GM12874 (cell line): Measurements from ENCODE around the gene ACRBP.

ENCODE experiments used
- TF ChIP-seq, protein P1 (sequence below): IDR thresholded peaks from 2 replicates; pipeline ENCODE4 v1.5.1; 2011; ENCODE audit warnings: low read depth, mild to moderate bottlenecking, control low read depth, low read length, moderate library complexity; ENCODE audit not compliant: insufficient read depth

ACRBP gene

DNA sequence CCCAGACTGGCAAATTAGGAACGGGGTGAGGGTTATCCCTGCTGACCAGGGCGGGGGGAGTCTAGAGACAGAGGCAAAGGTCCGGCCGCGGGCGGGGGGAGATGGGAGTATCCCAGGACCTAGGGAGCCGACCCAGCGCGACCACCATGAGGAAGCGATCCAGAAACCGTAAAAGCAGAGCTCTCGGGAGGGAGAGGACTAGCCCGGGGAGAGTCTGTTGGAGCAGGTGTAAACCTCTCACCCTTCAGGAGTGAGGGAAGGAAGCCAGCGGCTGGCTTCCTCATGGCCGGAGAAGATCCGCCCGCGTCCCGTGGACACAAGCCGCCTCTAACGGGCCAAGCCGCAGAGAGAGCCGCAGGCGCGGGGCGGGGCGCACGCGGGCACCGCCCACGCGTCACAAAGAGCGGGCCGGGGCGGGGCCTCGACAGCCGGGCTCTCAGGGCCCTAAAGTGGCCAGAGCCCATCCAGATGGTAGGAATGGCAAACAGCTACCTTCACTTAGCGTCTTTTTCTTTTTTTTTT is at the start of gene ACRBP:
ACRBP (minus strand) TSS at position 350 of the 522 bp plus-strand sequence; CDS start at position 284, 66 bp downstream.
- TF ChIP-seq, protein P1, sequence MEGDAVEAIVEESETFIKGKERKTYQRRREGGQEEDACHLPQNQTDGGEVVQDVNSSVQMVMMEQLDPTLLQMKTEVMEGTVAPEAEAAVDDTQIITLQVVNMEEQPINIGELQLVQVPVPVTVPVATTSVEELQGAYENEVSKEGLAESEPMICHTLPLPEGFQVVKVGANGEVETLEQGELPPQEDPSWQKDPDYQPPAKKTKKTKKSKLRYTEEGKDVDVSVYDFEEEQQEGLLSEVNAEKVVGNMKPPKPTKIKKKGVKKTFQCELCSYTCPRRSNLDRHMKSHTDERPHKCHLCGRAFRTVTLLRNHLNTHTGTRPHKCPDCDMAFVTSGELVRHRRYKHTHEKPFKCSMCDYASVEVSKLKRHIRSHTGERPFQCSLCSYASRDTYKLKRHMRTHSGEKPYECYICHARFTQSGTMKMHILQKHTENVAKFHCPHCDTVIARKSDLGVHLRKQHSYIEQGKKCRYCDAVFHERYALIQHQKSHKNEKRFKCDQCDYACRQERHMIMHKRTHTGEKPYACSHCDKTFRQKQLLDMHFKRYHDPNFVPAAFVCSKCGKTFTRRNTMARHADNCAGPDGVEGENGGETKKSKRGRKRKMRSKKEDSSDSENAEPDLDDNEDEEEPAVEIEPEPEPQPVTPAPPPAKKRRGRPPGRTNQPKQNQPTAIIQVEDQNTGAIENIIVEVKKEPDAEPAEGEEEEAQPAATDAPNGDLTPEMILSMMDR: no peak

DNA sequence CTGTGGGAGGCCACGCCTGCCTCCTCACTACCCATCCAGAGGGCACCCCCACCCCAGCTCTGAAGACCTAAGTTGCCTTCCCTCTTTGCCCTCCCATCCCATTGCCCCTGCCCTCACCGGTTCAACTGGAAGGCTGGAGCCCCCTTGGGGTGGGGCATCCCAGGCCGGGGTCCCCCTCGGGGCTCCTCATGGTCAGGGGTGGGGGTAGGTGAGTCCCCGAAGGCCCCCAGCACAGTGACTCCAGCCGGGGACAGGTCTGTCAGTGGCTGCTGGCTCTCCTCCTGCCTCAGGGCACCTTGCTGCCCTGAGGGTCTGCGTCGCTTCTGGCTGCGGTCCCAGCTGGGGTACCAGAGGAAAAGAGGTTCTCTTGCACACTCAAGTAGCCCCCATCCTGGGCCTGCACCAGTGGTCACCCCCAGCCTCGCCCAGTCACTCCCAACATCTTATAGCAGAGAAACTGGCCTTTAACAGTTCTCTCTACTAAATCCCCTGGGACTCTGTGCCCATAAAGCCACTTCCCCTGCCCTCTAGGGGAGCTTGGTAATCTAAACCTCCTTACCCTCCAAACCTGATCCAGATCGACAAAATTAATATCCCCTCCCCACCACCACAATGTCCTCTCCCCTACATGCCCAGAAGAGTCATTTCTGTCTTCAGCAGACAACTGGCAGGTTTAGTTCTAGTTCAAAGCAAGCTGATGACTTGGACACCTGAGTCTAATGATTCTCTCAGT is 48.2 kb upstream of the ACRBP start:
- TF ChIP-seq, protein P1: no peak

DNA sequence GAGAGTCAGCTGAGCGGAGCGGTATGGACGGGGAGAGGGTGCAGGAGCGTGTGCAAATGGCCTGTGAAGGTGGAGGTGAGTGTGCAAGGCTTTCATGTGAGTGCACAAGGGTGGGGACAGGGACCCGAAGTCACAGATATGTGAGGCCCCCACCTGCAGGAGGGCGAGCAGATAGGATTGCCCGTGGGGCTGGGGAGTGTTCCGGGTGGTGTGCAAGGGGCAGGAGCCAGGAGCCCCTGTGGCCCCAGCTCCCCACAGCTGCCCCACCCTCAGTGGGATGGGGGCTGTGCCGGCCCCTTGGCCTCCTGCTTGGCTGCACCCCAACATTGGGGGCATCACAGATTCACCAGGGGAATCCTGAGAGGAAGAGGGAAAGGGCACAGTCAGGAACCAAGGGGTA is 47.5 kb upstream of the ACRBP start:
- TF ChIP-seq, protein P1: no peak

DNA sequence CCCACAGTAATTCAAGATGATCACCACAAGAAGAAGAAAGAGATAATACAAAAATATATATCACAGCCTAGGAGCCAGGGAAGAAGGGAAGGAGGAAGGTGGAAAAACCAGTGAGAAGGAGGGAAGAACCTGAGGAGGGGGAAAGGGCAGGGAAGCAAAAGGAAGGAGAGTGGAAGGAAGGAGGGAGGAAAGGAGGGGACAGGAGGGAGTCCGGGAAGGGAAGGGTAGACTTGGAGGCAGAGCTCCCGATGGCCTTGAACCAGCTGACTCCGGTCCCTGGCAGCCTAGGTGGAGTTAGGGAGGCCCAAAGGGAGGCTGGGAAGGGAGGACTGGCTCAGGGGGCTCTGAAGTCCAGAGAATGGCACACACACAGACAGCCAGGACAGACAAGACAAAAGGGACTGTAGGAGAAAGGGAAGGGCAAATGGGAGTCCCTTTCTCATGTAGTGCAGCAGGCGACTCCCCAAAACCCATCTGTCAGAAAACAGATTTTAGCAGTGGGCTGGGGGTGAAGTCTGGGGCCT is 46.7 kb upstream of the ACRBP start:
- TF ChIP-seq, protein P1: no peak

DNA sequence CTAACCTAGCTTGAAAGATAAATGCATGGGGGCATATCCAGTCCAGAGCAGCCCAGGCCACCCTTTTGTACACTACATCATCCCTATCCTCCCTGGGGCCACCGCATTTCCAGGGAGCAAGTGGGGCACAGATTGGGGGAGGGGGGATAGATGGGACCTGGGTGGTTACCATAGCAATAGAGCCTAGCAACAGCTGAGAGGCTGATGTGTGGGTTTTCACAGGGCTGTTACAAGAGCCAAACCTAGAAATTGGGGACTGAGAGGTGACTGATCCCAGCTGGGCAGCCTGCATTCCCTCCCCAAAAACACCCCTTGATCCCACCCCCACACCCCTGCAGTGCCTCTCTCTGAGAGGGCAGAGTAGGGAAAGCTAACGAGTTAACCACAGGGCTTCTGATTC is 45.7 kb upstream of the ACRBP start:
- TF ChIP-seq, protein P1: no peak

DNA sequence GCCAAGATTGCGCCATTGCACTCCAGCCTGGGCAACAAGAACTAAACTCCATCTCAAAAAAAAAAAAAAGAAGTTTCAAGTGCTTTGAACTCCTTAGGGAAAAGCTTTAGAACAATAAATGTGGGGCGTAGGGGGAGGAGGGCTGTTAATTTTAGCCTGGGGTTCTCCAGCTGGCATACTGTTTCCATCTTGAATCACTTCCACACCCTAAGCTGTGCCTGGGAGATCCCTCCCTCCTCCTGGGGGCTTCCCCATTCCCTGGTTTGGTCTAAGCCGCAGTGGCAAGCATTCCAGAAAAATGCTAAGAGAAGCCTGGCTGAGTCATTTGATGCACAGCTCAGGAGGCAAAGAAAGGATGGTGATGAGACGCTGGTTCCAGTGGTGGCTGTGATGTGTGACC is 44.2 kb upstream of the ACRBP start:
- TF ChIP-seq, protein P1: no peak

DNA sequence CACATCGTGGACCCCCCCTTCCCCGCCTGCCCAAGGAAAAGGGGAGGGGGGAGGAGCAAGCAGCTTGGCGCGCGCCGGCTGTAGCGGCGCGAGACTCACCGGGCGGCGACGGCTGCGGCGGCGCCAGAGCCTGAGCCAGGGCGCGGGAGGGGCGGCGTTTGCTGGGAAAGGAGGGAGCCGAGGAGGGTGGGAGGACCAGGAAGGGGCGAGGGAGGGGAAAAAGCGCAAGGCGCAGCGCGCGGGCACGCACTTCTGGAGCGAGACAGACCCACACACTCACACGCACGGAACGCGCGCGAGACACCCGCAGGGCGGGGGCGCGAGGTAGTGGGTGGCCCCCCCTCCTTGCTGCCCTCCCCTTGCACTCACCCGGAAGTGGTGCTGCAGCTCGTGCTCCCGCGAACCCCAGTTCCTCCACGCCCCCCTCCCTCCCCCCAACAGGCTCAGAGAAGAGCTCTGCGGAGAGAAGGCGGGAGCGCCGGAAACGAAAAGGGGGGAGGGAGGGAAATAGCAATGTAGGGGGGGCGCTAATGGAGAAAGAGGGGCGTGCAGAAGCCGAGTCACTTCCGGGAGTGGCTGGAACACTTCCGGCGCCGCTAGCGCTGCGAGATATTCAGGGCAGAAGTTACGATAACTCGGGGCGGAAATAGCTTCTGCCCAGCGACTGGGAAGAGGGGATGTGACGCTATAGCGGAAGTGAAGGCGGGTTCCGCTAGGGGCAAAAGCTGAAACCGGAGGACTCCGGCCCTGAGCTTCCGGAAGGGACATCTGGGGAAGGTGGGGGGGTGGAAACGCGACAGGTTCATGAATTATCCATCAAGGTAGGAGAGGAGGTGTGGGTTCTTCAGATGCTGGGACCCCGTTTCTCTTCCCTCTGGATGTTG is 42.0 kb upstream of the ACRBP start, which contains the start of gene ZNF384:
ZNF384 (minus strand) TSS at position 377 of the 884 bp plus-strand sequence. CDS start 9,855 bp downstream, outside the sequence.
- TF ChIP-seq, protein P1: no peak
